WTC11 (cell line): Measurements from ENCODE around the gene KCNJ4.

Experiments
- ATF1 ChIP-seq: sonication (generic); formaldehyde crosslinking; IDR thresholded peaks from 2 replicates; pipeline ENCODE4 v1.8.1; 2023; ENCODE audit warnings: mild to moderate bottlenecking, moderate library complexity, missing genetic modification reagents
- CBFB ChIP-seq: sonication (generic); formaldehyde crosslinking; IDR thresholded peaks from 2 replicates; pipeline ENCODE4 v1.8.1; 2022; ENCODE audit warnings: mild to moderate bottlenecking, low read depth, missing genetic modification reagents
- FOXK1 ChIP-seq: sonication (generic); formaldehyde crosslinking; IDR thresholded peaks from 2 replicates; pipeline ENCODE4 v1.8.0; 2022; ENCODE audit warnings: mild to moderate bottlenecking, moderate library complexity, missing genetic modification reagents
- HMGA2 ChIP-seq: fragments of 250-450 bp; sonication (Bioruptor Pico); IDR thresholded peaks from 2 replicates; pipeline ENCODE4 v1.4.0; 2021; ENCODE audit warnings: mild to moderate bottlenecking, moderate library complexity
- JUN ChIP-seq: sonication (generic); formaldehyde crosslinking; IDR thresholded peaks from 2 replicates; pipeline ENCODE4 v1.8.0; 2023; ENCODE audit warnings: mild to moderate bottlenecking, missing genetic modification reagents
- KAT7 ChIP-seq: sonication (generic); formaldehyde crosslinking; IDR thresholded peaks from 2 replicates; pipeline ENCODE4 v1.8.1; 2023; ENCODE audit warnings: missing genetic modification reagents, mild to moderate bottlenecking, borderline replicate concordance
- PRDM15 ChIP-seq: sonication (generic); formaldehyde crosslinking; IDR thresholded peaks from 2 replicates; pipeline ENCODE4 v1.8.0; 2022; ENCODE audit warnings: missing genetic modification reagents
- SP1 ChIP-seq: sonication (generic); formaldehyde crosslinking; conservative IDR thresholded peaks from 2 replicates; pipeline ENCODE4 v1.8.1; 2022; ENCODE audit warnings: missing genetic modification reagents
- TP53 ChIP-seq: sonication (generic); formaldehyde crosslinking; IDR thresholded peaks from 2 replicates; pipeline ENCODE4 v1.8.1; 2023; ENCODE audit warnings: mild to moderate bottlenecking, missing genetic modification reagents
- TF ChIP-seq, protein P1 (sequence below): fragments of 200-600 bp; IDR thresholded peaks from 2 replicates; pipeline ENCODE4 v1.8.0; 2022; ENCODE audit warnings: antibody characterized with exemption
- TF ChIP-seq, protein P2 (sequence below): sonication (generic); formaldehyde crosslinking; IDR thresholded peaks from 2 replicates; pipeline ENCODE4 v1.8.1; 2023; ENCODE audit warnings: mild to moderate bottlenecking, missing genetic modification reagents, moderate library complexity
- TF ChIP-seq, protein P3 (sequence below): sonication (generic); formaldehyde crosslinking; IDR thresholded peaks from 2 replicates; pipeline ENCODE4 v1.8.1; 2022; ENCODE audit warnings: low read depth, missing genetic modification reagents, borderline replicate concordance

- TF ChIP-seq, protein P1, sequence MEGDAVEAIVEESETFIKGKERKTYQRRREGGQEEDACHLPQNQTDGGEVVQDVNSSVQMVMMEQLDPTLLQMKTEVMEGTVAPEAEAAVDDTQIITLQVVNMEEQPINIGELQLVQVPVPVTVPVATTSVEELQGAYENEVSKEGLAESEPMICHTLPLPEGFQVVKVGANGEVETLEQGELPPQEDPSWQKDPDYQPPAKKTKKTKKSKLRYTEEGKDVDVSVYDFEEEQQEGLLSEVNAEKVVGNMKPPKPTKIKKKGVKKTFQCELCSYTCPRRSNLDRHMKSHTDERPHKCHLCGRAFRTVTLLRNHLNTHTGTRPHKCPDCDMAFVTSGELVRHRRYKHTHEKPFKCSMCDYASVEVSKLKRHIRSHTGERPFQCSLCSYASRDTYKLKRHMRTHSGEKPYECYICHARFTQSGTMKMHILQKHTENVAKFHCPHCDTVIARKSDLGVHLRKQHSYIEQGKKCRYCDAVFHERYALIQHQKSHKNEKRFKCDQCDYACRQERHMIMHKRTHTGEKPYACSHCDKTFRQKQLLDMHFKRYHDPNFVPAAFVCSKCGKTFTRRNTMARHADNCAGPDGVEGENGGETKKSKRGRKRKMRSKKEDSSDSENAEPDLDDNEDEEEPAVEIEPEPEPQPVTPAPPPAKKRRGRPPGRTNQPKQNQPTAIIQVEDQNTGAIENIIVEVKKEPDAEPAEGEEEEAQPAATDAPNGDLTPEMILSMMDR, result no peak
- TF ChIP-seq HMGA2 (no peak), ATF1 (no peak), TP53 (CRISPR knock-in tag) (no peak), SP1 (CRISPR knock-in tag) (no peak), FOXK1 (CRISPR knock-in tag) (no peak), CBFB (CRISPR knock-in tag) (no peak), JUN (no peak), KAT7 (CRISPR knock-in tag) (no peak), PRDM15 (CRISPR knock-in tag) (no peak)
- TF ChIP-seq, protein P2, sequence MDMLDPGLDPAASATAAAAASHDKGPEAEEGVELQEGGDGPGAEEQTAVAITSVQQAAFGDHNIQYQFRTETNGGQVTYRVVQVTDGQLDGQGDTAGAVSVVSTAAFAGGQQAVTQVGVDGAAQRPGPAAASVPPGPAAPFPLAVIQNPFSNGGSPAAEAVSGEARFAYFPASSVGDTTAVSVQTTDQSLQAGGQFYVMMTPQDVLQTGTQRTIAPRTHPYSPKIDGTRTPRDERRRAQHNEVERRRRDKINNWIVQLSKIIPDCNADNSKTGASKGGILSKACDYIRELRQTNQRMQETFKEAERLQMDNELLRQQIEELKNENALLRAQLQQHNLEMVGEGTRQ (CRISPR knock-in tag), result no peak
- TF ChIP-seq, protein P3, sequence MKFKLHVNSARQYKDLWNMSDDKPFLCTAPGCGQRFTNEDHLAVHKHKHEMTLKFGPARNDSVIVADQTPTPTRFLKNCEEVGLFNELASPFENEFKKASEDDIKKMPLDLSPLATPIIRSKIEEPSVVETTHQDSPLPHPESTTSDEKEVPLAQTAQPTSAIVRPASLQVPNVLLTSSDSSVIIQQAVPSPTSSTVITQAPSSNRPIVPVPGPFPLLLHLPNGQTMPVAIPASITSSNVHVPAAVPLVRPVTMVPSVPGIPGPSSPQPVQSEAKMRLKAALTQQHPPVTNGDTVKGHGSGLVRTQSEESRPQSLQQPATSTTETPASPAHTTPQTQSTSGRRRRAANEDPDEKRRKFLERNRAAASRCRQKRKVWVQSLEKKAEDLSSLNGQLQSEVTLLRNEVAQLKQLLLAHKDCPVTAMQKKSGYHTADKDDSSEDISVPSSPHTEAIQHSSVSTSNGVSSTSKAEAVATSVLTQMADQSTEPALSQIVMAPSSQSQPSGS, result no peak
These were observed 26.3 kb downstream of the KCNJ4 start for GRCh38 chr22:38428714-38429113.
